Measurements from ENCODE around the gene HAUS5.

HAUS5 gene

GRCh38 chr19:35623327-35624010 lies 10.9 kb downstream of the HAUS5 start:
- no peak overlapping the region for H3K27ac ChIP-seq (ENCODE audit: low read length)
- no peaks in the 10 kb centered on the region for H3K27me3 ChIP-seq (ENCODE audit: control insufficient read depth in 1 of 2, insufficient read depth in 2 of 2, low read length in 2 of 2)
- H3K4me3 ChIP-seq (ENCODE audit: low read length in 2 of 2): no peak overlapping the region
- H3K36me3 ChIP-seq (ENCODE audit: control insufficient read depth in 2 of 2, insufficient read depth in 2 of 2, low read length in 2 of 2): peaks cover 0 to 2% of the 10 kb centered on the region in 2 donors
- H3K9ac ChIP-seq (ENCODE audit: low read length in 2 of 2): no peak overlapping the region
- peaks cover 6% of the 10 kb centered on the region for H3K4me1 ChIP-seq (ENCODE audit: control insufficient read depth, insufficient read depth, low read length)
- H3K9me3 ChIP-seq (ENCODE audit: control insufficient read depth in 2 of 2, low read length in 2 of 2): no peaks in the 10 kb centered on the region

- Histone ChIP-seq H3K4me3 (ENCODE audit: low read length in 2 of 2) (peak overlapping the region; percentile 82 to 94), H3K9me3 (ENCODE audit: control insufficient read depth in 2 of 2, low read length in 2 of 2) (no peaks in the 10 kb centered on the region), H3K9ac (ENCODE audit: low read length in 2 of 2) (peak overlapping the region; percentile 87 to 95), H3K27ac (ENCODE audit: low read length) (peak overlapping the region; percentile 94), H3K36me3 (ENCODE audit: control insufficient read depth in 2 of 2, insufficient read depth in 2 of 2, low read length in 2 of 2) (peaks cover 25 to 26% of the 10 kb centered on the region in 2 donors), H3K27me3 (ENCODE audit: control insufficient read depth in 1 of 2, insufficient read depth in 2 of 2, low read length in 2 of 2) (no peaks in the 10 kb centered on the region), H3K4me1 (ENCODE audit: control insufficient read depth, insufficient read depth, low read length) (peaks cover 17% of the 10 kb centered on the region)
Observed at GRCh38 chr19:35628264-35628564, 15.7 kb downstream of the HAUS5 start.

DNA sequence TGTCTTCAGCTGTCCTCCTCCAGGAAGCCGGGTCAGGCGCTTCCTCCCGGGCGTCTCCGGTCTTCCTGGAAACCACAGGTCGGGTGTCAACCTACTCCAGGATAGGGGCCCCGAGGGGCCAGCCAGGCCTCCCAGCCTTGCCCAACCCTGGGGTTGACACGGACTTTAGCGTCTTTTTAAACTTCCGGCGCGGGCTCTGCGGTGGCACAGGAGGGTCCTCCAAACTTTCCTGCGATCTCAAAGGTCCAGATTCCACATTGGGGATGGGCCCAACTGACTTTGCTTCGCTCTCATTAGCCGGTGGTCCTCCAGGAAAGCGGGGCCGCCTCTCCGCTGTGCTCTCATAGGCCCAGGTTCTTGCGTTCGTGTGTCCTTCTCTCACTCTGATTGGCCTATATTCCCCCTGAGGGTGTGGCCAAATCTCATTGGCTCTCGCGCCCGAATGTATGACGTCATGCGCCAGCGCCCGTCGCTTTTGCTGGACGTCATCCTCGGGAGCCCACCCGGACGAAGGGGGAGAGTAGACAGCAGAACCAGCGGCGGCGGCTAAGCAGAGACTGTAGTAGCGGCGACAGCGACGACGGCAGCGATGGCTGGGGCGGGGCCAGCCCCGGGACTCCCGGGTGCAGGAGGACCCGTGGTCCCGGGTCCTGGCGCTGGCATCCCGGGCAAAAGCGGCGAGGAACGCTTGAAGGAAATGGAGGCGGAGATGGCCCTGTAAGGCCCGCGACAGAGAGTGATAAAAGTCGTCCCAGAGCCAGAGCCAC lies 16.2 kb downstream of the HAUS5 start, which contains the start of gene RBM42:
Gene RBM42 (plus strand): TSS at position 472 of the 767 bp plus-strand sequence. CDS start 118 bp downstream, at position 590.
- Histone ChIP-seq H3K27me3 (ENCODE audit: control insufficient read depth in 1 of 2, insufficient read depth in 2 of 2, low read length in 2 of 2) (no peaks in the 10 kb centered on the region), H3K9ac (ENCODE audit: low read length in 2 of 2) (peak within 1 kb of the TSS; percentile 87 to 95)

GRCh38 chr19:35629332-35629633 lies 16.7 kb downstream of the HAUS5 start:
- H3K9me3 ChIP-seq (ENCODE audit: control insufficient read depth in 2 of 2, low read length in 2 of 2): no peaks in the 10 kb centered on the region
- peaks cover 32 to 34% of the 10 kb centered on the region in 2 donors for H3K36me3 ChIP-seq (ENCODE audit: control insufficient read depth in 2 of 2, insufficient read depth in 2 of 2, low read length in 2 of 2)
- H3K4me1 ChIP-seq (ENCODE audit: control insufficient read depth, insufficient read depth, low read length): peaks cover 17% of the 10 kb centered on the region
- H3K4me3 ChIP-seq (ENCODE audit: low read length in 2 of 2): peak overlapping the region; percentile 82 to 94
- peak overlapping the region; percentile 94 for H3K27ac ChIP-seq (ENCODE audit: low read length)
- peak overlapping the region; percentile 87 to 95 for H3K9ac ChIP-seq (ENCODE audit: low read length in 2 of 2)
- H3K27me3 ChIP-seq (ENCODE audit: control insufficient read depth in 1 of 2, insufficient read depth in 2 of 2, low read length in 2 of 2): no peaks in the 10 kb centered on the region

More for the DNA sequence above, 16.2 kb downstream of the HAUS5 start, which contains the start of gene RBM42:
- Histone ChIP-seq H3K4me3 (ENCODE audit: low read length in 2 of 2) (peak within 1 kb of the TSS; percentile 82 to 94), H3K4me1 (ENCODE audit: control insufficient read depth, insufficient read depth, low read length) (peaks cover 17% of the 10 kb centered on the region), H3K27ac (ENCODE audit: low read length) (peak within 1 kb of the TSS; percentile 94), H3K36me3 (ENCODE audit: control insufficient read depth in 2 of 2, insufficient read depth in 2 of 2, low read length in 2 of 2) (peaks cover 27 to 29% of the 10 kb centered on the region in 2 donors), H3K9me3 (ENCODE audit: control insufficient read depth in 2 of 2, low read length in 2 of 2) (no peaks in the 10 kb centered on the region)

- Histone ChIP-seq H3K9ac (ENCODE audit: low read length in 2 of 2) (no peak overlapping the region), H3K27me3 (ENCODE audit: control insufficient read depth in 1 of 2, insufficient read depth in 2 of 2, low read length in 2 of 2) (no peaks in the 10 kb centered on the region), H3K4me3 (ENCODE audit: low read length in 2 of 2) (no peak overlapping the region), H3K27ac (ENCODE audit: low read length) (no peak overlapping the region), H3K36me3 (ENCODE audit: control insufficient read depth in 2 of 2, insufficient read depth in 2 of 2, low read length in 2 of 2) (peaks cover 48 to 58% of the 10 kb centered on the region in 2 donors), H3K4me1 (ENCODE audit: control insufficient read depth, insufficient read depth, low read length) (peaks cover 10% of the 10 kb centered on the region), H3K9me3 (ENCODE audit: control insufficient read depth in 2 of 2, low read length in 2 of 2) (no peaks in the 10 kb centered on the region)
Observed at GRCh38 chr19:35633727-35634440, 21.3 kb downstream of the HAUS5 start.

DNA sequence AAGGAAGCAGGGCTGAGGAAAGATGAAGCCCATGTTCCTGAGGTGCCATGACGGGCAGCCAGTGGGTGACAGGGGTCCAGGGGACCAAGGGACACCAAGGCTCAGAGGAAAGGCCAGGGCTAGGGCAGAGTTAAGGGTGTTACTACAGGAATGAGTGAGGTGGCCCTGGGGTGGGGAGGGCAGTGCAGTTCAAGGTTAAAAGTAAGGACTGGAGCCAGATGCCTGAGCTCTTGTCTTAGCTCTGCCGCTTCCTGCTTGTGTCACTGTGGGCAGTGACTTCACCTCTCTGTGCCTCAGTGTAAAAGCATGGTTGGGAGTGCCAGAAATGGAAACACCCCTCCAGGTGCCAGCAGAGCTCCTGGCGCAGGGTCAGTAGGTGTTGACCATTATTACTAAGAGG lies 24.1 kb downstream of the HAUS5 start:
- Histone ChIP-seq H3K27me3 (ENCODE audit: control insufficient read depth in 1 of 2, insufficient read depth in 2 of 2, low read length in 2 of 2) (no peaks in the 10 kb centered on the region), H3K9me3 (ENCODE audit: control insufficient read depth in 2 of 2, low read length in 2 of 2) (no peaks in the 10 kb centered on the region), H3K27ac (ENCODE audit: low read length) (no peak overlapping the region), H3K4me1 (ENCODE audit: control insufficient read depth, insufficient read depth, low read length) (no peaks in the 10 kb centered on the region), H3K4me3 (ENCODE audit: low read length in 2 of 2) (no peak overlapping the region), H3K9ac (ENCODE audit: low read length in 2 of 2) (no peak overlapping the region), H3K36me3 (ENCODE audit: control insufficient read depth in 2 of 2, insufficient read depth in 2 of 2, low read length in 2 of 2) (peaks cover 38 to 46% of the 10 kb centered on the region in 2 donors)

- peaks cover 33 to 41% of the 10 kb centered on the region in 2 donors for H3K36me3 ChIP-seq (ENCODE audit: control insufficient read depth in 2 of 2, insufficient read depth in 2 of 2, low read length in 2 of 2)
- no peak overlapping the region for H3K9ac ChIP-seq (ENCODE audit: low read length in 2 of 2)
- no peaks in the 10 kb centered on the region for H3K27me3 ChIP-seq (ENCODE audit: control insufficient read depth in 1 of 2, insufficient read depth in 2 of 2, low read length in 2 of 2)
- no peak overlapping the region for H3K4me3 ChIP-seq (ENCODE audit: low read length in 2 of 2)
- no peak overlapping the region for H3K27ac ChIP-seq (ENCODE audit: low read length)
- H3K4me1 ChIP-seq (ENCODE audit: control insufficient read depth, insufficient read depth, low read length): no peaks in the 10 kb centered on the region
- no peaks in the 10 kb centered on the region for H3K9me3 ChIP-seq (ENCODE audit: control insufficient read depth in 2 of 2, low read length in 2 of 2)
Observed at GRCh38 chr19:35637165-35637564, 24.6 kb downstream of the HAUS5 start.

DNA sequence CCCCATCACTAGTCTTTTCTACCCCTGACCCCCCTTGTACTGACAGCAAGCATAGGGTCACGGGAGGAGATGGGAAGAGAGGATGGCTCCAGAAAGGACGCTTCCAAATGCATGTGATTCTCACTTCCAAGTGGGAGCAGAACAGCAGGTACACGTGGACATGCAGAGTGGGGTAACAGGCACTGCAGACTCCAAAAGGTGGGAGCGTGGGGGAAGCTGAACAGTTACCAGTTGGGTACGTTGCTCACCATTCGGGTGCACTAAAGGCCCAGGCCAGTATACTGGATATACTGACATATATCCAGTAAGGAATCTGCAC lies 26.7 kb downstream of the HAUS5 start:
- no peak overlapping the region for H3K4me3 ChIP-seq (ENCODE audit: low read length in 2 of 2)
- H3K9ac ChIP-seq (ENCODE audit: low read length in 2 of 2): no peak overlapping the region
- H3K27ac ChIP-seq (ENCODE audit: low read length): no peak overlapping the region
- no peaks in the 10 kb centered on the region for H3K9me3 ChIP-seq (ENCODE audit: control insufficient read depth in 2 of 2, low read length in 2 of 2)
- peaks cover 16 to 24% of the 10 kb centered on the region in 2 donors for H3K36me3 ChIP-seq (ENCODE audit: control insufficient read depth in 2 of 2, insufficient read depth in 2 of 2, low read length in 2 of 2)
- H3K4me1 ChIP-seq (ENCODE audit: control insufficient read depth, insufficient read depth, low read length): peaks cover 4% of the 10 kb centered on the region
- H3K27me3 ChIP-seq (ENCODE audit: control insufficient read depth in 1 of 2, insufficient read depth in 2 of 2, low read length in 2 of 2): no peaks in the 10 kb centered on the region

DNA sequence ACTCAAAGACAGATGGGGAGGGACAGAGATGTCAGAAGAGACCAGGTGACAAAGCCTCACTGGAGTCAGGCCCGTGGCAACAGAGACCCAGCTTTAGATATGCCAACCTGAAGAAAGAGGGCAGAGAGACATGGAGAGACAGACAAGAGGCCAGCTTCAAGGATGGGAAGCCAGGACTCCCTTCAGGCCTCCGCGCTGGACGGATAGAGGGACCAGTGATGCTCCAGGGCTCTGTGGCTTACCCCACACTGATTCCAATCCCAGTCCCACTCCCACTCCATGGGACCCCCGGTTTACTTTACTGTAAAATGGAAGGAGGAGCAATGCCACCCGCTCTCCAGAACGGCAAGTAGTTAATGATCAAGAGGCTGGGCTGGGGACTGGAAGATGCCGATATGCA lies 27.3 kb downstream of the HAUS5 start:
- H3K9ac ChIP-seq (ENCODE audit: low read length in 2 of 2): no peak overlapping the region
- H3K4me3 ChIP-seq (ENCODE audit: low read length in 2 of 2): no peak overlapping the region

DNA sequence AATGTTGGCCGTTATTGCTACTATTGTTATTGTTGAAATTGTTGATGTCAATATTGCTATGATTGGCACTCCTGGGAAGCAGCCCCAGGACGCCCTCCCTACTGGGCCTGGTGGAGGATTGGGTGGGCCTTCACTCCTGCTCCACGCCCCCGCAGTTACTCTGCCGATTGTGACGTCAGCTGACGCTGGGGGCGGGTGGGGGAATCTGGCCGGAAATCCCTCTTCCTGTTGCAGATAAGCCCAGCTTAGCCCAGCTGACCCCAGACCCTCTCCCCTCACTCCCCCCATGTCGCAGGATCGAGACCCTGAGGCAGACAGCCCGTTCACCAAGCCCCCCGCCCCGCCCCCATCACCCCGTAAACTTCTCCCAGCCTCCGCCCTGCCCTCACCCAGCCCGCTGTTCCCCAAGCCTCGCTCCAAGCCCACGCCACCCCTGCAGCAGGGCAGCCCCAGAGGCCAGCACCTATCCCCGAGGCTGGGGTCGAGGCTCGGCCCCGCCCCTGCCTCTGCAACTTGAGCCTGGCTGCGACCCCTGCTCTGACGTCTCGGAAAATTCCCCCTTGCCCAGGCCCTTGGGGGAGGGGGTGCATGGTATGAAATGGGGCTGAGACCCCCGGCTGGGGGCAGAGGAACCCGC lies 29.1 kb downstream of the HAUS5 start, which contains the start of gene ETV2:
Gene ETV2 (plus strand): TSS at position 231 of the 637 bp plus-strand sequence. CDS start 716 bp downstream, outside the sequence.
- peaks cover 11% of the 10 kb centered on the region in 2 donors for H3K36me3 ChIP-seq (ENCODE audit: control insufficient read depth in 2 of 2, insufficient read depth in 2 of 2, low read length in 2 of 2)
- peaks cover 14% of the 10 kb centered on the region for H3K4me1 ChIP-seq (ENCODE audit: control insufficient read depth, insufficient read depth, low read length)
- no peak within 1 kb of the TSS for H3K27ac ChIP-seq (ENCODE audit: low read length)
- H3K4me3 ChIP-seq (ENCODE audit: low read length in 2 of 2): peak within 1 kb of the TSS in 1 of 2 donors; percentile 3
- H3K27me3 ChIP-seq (ENCODE audit: control insufficient read depth in 1 of 2, insufficient read depth in 2 of 2, low read length in 2 of 2): no peaks in the 10 kb centered on the region
- H3K9ac ChIP-seq (ENCODE audit: low read length in 2 of 2): no peak within 1 kb of the TSS
- H3K9me3 ChIP-seq (ENCODE audit: control insufficient read depth in 2 of 2, low read length in 2 of 2): no peaks in the 10 kb centered on the region

More for the DNA sequence above, 27.3 kb downstream of the HAUS5 start:
- H3K4me1 ChIP-seq (ENCODE audit: control insufficient read depth, insufficient read depth, low read length): peaks cover 8% of the 10 kb centered on the region
- H3K9me3 ChIP-seq (ENCODE audit: control insufficient read depth in 2 of 2, low read length in 2 of 2): no peaks in the 10 kb centered on the region
- H3K36me3 ChIP-seq (ENCODE audit: control insufficient read depth in 2 of 2, insufficient read depth in 2 of 2, low read length in 2 of 2): peaks cover 15 to 19% of the 10 kb centered on the region in 2 donors
- no peaks in the 10 kb centered on the region for H3K27me3 ChIP-seq (ENCODE audit: control insufficient read depth in 1 of 2, insufficient read depth in 2 of 2, low read length in 2 of 2)
- no peak overlapping the region for H3K27ac ChIP-seq (ENCODE audit: low read length)
